Panc1 (cell line): ENCODE measurements around the gene ADARB1. TPM values are rescaled to one million over a fixed set of nuclear protein-coding genes. Genes with fewer than 3 reads are reported as not detected.

Experiments used
- ATAC-seq: fragments of 200-7000 bp; cut with Tn5 transposase; 2 replicates; pipeline ENCODE4 v1.9.1; 2020; ENCODE audit warnings: mild to moderate bottlenecking, moderate library complexity
- BruUV-seq: library from RNA; stranded (reverse); fragments of 400-500 nt; replicated peaks from 2 replicates; lab custom pipeline; 2021; lab: Mats Ljungman, UMichigan
- CTCF ChIA-PET: fragments of 300-600 bp; sonication (Branson Sonifier 250); formaldehyde crosslinking; loops from one replicate; lab custom pipeline; 2022; ENCODE audit warnings: antibody characterized with exemption; lab: Charles Lee
- POLR2A ChIA-PET: fragments of 300-600 bp; sonication (Branson Sonifier 250); formaldehyde crosslinking; loops from one replicate; lab custom pipeline; 2022; ENCODE audit warnings: antibody characterized with exemption; lab: Charles Lee
- DNase-seq: peaks from one replicate; pipeline ENCODE4 v3.0.0-alpha.2; 2010; ENCODE audit warnings: low read depth, low spot score
- H3K27ac ChIP-seq: 2 replicates; pipeline ENCODE4 v1.5.1; 2011; ENCODE audit warnings: mild to moderate bottlenecking, low read length, inconsistent platforms
- H3K27me3 ChIP-seq: fragments of 200-500 bp; sonication (Bioruptor generic); 2 replicates; pipeline ENCODE4 v1.6.0; 2014; ENCODE audit warnings: low read length, inconsistent platforms; ENCODE audit not compliant: control insufficient read depth, insufficient read depth
- H3K36me3 ChIP-seq: fragments of 200-500 bp; sonication (Bioruptor generic); 2 replicates; pipeline ENCODE4 v1.5.1; 2014; ENCODE audit warnings: inconsistent platforms, mild to moderate bottlenecking, low read length, moderate library complexity; ENCODE audit not compliant: control insufficient read depth, insufficient read depth
- H3K4me1 ChIP-seq: 2 replicates; pipeline ENCODE4 v1.5.1; 2011; ENCODE audit warnings: inconsistent platforms, mild to moderate bottlenecking, low read length, moderate library complexity; ENCODE audit not compliant: control insufficient read depth, insufficient read depth
- H3K4me3 ChIP-seq, 2 experiments: 2 replicates each; pipeline ENCODE4 v1.5.1; 2011 to 2012; ENCODE audit warnings: low read depth in 2 of 2, low read length in 2 of 2, mild to moderate bottlenecking in 2 of 2, inconsistent platforms in 1 of 2, moderate library complexity in 1 of 2
- H3K9me3 ChIP-seq: fragments of 200-500 bp; sonication (Bioruptor generic); 2 replicates; pipeline ENCODE4 v1.5.1; 2014; ENCODE audit warnings: low read depth, mild to moderate bottlenecking, inconsistent platforms, low read length, moderate library complexity; ENCODE audit not compliant: control insufficient read depth, insufficient read depth
- POLR2AphosphoS5 ChIP-seq: IDR thresholded peaks from 2 replicates; pipeline ENCODE4 v1.6.1; 2012; ENCODE audit warnings: mild to moderate bottlenecking, low read depth, low read length, moderate library complexity
- SIN3A ChIP-seq: IDR thresholded peaks from 2 replicates; pipeline ENCODE4 v1.6.1; 2012; ENCODE audit warnings: low read depth, mild to moderate bottlenecking, low read length, moderate library complexity, borderline replicate concordance; ENCODE audit not compliant: insufficient read depth
- TCF7L2 ChIP-seq: IDR thresholded peaks from 2 replicates; pipeline ENCODE4 v1.6.1; 2011; ENCODE audit warnings: mild to moderate bottlenecking, low read depth, low read length, inconsistent platforms
- in situ Hi-C: cut with HindIII; loops from 2 replicates; pipeline ENCODE4 v1.10.0; 2016; ENCODE audit warnings: low sequenced_read_pairs, low pct_unique_long_range_greater_than_20kb
- intact Hi-C: fragments of 100-400 bp; cut with micrococcal nuclease; formaldehyde crosslinking; loops from one replicate; pipeline ENCODE4 v1.10.0; 2022; ENCODE audit not compliant: unreplicated experiment
- total RNA-seq: library from RNA; stranded (reverse); gene quantifications from one replicate; pipeline ENCODE4 v1.2.1, GENCODE V29; 2021; ENCODE audit not compliant: unreplicated experiment
- TF ChIP-seq, protein P1 (sequence below), 2 experiments: IDR thresholded peaks; 2 replicates each; pipeline ENCODE4 v1.6.1; 2011 to 2012; ENCODE audit warnings: low read depth in 2 of 2, control low read depth in 1 of 2, low read length in 1 of 2, mild to moderate bottlenecking in 1 of 2, moderate library complexity in 1 of 2; ENCODE audit not compliant: insufficient read depth in 1 of 2
- TF ChIP-seq, protein P2 (sequence below): fragments of 450-650 bp; IDR thresholded peaks from 2 replicates; pipeline ENCODE4 v1.5.1; 2017; ENCODE audit warnings: mild to moderate bottlenecking

ADARB1 gene
- total RNA-seq, 1 experiment from 2014 or later = 15.0 TPM

DNA sequence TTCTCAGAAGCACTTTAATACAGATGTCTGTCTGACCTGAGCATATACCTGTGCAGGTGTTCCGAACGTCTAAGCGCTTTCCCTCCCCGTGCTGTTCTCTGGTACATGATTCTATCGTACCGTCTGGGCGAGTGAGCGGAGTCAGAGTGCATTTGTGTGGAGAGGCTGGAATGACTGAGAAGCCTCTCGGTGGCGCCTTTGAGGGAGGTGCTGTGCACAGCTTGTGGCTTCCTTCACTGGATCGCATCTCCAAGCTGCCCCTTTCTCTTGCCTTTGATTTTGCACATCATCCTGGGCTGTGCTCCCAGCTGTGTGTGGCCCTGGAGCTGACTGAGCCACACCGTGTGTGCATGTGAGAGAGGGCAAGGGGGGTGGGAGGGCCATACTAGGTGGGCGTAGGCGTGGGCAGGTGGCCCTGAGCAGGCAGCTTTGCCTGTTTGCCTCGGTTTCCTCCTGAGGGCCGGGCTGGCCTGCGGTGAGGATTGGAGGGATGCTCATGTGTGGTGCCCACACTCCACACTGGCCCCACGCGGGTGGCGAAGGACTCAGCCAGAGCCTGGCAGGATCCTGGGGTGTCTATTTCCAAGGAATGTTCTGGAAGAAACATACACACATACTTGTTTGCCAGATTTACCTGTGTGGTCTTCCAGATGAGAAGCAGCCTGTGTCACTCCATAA, 105.3 kb downstream of the ADARB1 start:
- no peaks in the 10 kb centered on the region for H3K27me3 ChIP-seq
- H3K27ac ChIP-seq = no peak overlapping the region
- DNase-seq (no peak), ATAC-seq (no peak)
- no TSS peak for BruUV-seq
- CTCF ChIA-PET = no interaction called here
- intact Hi-C loops (no loop called here), in situ Hi-C loops (no loop called here)
- H3K36me3 ChIP-seq = no peaks in the 10 kb centered on the region; the same call in 1 of the 2 replicates
- no peaks in the 10 kb centered on the region for H3K4me1 ChIP-seq
- H3K9me3 ChIP-seq = no peaks in the 10 kb centered on the region
- TF ChIP-seq TCF7L2 = no peak
- no peak for TF ChIP-seq POLR2AphosphoS5
- TF ChIP-seq SIN3A = no peak
- TF ChIP-seq, protein P1, sequence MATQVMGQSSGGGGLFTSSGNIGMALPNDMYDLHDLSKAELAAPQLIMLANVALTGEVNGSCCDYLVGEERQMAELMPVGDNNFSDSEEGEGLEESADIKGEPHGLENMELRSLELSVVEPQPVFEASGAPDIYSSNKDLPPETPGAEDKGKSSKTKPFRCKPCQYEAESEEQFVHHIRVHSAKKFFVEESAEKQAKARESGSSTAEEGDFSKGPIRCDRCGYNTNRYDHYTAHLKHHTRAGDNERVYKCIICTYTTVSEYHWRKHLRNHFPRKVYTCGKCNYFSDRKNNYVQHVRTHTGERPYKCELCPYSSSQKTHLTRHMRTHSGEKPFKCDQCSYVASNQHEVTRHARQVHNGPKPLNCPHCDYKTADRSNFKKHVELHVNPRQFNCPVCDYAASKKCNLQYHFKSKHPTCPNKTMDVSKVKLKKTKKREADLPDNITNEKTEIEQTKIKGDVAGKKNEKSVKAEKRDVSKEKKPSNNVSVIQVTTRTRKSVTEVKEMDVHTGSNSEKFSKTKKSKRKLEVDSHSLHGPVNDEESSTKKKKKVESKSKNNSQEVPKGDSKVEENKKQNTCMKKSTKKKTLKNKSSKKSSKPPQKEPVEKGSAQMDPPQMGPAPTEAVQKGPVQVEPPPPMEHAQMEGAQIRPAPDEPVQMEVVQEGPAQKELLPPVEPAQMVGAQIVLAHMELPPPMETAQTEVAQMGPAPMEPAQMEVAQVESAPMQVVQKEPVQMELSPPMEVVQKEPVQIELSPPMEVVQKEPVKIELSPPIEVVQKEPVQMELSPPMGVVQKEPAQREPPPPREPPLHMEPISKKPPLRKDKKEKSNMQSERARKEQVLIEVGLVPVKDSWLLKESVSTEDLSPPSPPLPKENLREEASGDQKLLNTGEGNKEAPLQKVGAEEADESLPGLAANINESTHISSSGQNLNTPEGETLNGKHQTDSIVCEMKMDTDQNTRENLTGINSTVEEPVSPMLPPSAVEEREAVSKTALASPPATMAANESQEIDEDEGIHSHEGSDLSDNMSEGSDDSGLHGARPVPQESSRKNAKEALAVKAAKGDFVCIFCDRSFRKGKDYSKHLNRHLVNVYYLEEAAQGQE (IDR thresholded peaks at IDR 0.05; ENCODE audit: insufficient read depth in 1 of 2, low read depth in 2 of 2, low read length in 1 of 2) = no peak
- TF ChIP-seq, protein P2, sequence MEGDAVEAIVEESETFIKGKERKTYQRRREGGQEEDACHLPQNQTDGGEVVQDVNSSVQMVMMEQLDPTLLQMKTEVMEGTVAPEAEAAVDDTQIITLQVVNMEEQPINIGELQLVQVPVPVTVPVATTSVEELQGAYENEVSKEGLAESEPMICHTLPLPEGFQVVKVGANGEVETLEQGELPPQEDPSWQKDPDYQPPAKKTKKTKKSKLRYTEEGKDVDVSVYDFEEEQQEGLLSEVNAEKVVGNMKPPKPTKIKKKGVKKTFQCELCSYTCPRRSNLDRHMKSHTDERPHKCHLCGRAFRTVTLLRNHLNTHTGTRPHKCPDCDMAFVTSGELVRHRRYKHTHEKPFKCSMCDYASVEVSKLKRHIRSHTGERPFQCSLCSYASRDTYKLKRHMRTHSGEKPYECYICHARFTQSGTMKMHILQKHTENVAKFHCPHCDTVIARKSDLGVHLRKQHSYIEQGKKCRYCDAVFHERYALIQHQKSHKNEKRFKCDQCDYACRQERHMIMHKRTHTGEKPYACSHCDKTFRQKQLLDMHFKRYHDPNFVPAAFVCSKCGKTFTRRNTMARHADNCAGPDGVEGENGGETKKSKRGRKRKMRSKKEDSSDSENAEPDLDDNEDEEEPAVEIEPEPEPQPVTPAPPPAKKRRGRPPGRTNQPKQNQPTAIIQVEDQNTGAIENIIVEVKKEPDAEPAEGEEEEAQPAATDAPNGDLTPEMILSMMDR = no peak
- no peak overlapping the region for H3K4me3 ChIP-seq
- POLR2A ChIA-PET = no interaction called here

DNA sequence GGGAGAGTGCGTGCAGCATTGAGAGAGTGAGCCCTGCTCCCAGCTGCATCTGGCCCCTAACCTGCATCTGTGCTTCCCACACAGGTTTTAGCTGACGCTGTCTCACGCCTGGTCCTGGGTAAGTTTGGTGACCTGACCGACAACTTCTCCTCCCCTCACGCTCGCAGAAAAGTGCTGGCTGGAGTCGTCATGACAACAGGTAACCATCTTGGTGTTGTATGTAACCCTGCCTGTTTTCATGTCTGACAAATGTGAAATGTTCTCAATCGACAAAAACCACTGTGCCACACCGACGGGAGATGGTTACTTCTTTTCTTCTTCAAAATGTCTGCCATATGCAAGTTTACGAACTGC, 105.8 kb downstream of the ADARB1 start:
- Histone ChIP-seq H3K9me3 (no peaks in the 10 kb centered on the region), H3K4me3 (no peak overlapping the region), H3K4me1 (no peaks in the 10 kb centered on the region), H3K36me3 (no peaks in the 10 kb centered on the region; the same call in 1 of the 2 replicates), H3K27me3 (no peaks in the 10 kb centered on the region), H3K27ac (no peak overlapping the region)
- in situ Hi-C loops = no loop called here
- ChIA-PET CTCF (no interaction called here), POLR2A (no interaction called here)
- BruUV-seq = no TSS peak
- no peak for DNase-seq
- TF ChIP-seq SIN3A = no peak
- TF ChIP-seq TCF7L2 = no peak
- TF ChIP-seq, protein P2 = no peak
- intact Hi-C loops = no loop called here
- ATAC-seq = no peak
